Adrenal gland (tissue), 12 donors: ENCODE measurements around the gene HOXA5. TPM values are rescaled to one million over a fixed set of nuclear protein-coding genes. Genes with fewer than 3 reads are reported as not detected.

Source experiments
- DNase-seq, 7 donors: peaks; one replicate each; pipeline ENCODE4 v3.0.0-alpha.2; 2019 to 2020
- H3K27ac ChIP-seq, 5 donors: fragments of 200-600 bp; sonication (generic) in 4 of 5; 1 replicate in 3 of 5; 2 replicates in 2 of 5; pipeline versions ENCODE4 v1.5.1 to v1.8.0; 2016 to 2020; ENCODE audit warnings: mild to moderate bottlenecking in 1 of 5
- H3K27me3 ChIP-seq: fragments of 200-600 bp; 2 replicates; pipeline ENCODE4 v1.8.0; 2021
- H3K36me3 ChIP-seq, 2 donors: fragments of 200-600 bp; replicated peaks in 1 of 2; 1 replicate in 1 of 2; 2 replicates in 1 of 2; pipeline versions ENCODE4 v1.5.1 to v1.8.0; 2018 to 2022
- H3K4me1 ChIP-seq, 2 donors: fragments of 200-600 bp; replicated peaks in 1 of 2; 1 replicate in 1 of 2; 2 replicates in 1 of 2; pipeline versions ENCODE4 v1.5.1 to v1.8.0; 2018 to 2021
- H3K4me3 ChIP-seq, 4 donors: fragments of 200-600 bp; sonication (generic) in 3 of 4; one replicate each; pipeline ENCODE4 v1.5.1; 2016 to 2018
- H3K9me3 ChIP-seq, 3 donors: fragments of 200-600 bp; sonication (generic) in 1 of 3; replicated peaks in 1 of 3; 1 replicate in 2 of 3; 2 replicates in 1 of 3; pipeline versions ENCODE4 v1.5.1 to v1.8.0; 2016 to 2021
- CTCF ChIP-seq, 6 experiments: fragments of 450-650 bp in 4 of 6; fragments of 200-600 bp in 2 of 6; sonication (generic) in 1 of 6; IDR thresholded peaks; 1 replicate in 5 of 6; 2 replicates in 1 of 6; pipeline versions ENCODE4 v1.5.1 to v1.8.0; 2016 to 2021; ENCODE audit warnings: antibody characterized with exemption in 6 of 6, mild to moderate bottlenecking in 2 of 6, moderate library complexity in 1 of 6
- POLR2A ChIP-seq, 2 donors: fragments of 450-650 bp; IDR thresholded peaks; one replicate each; pipeline ENCODE4 v1.6.1; 2017; ENCODE audit warnings: antibody characterized with exemption in 2 of 2, mild to moderate bottlenecking in 2 of 2, moderate library complexity in 1 of 2
- WGBS, 4 donors: extraction: QIAGEN DNeasy Blood & Tissue Kit in 2 of 4; methylation state at CpG; one replicate each; pipeline versions ENCODE4 v1.1.5 to v1.1.7; 2013 to 2017; 5-methylcytosine and 5-hydroxymethylcytosine counted together
- intact Hi-C, 2 donors: fragments of 100-400 bp; cut with DNase I; formaldehyde crosslinking; loops; one replicate each; pipeline versions ENCODE4 v1.14.1 to v1.15.0; 2022 to 2023
- polyA plus RNA-seq, 3 donors: library from polyadenylated mRNA; stranded (reverse); fragments of 200-250 nt in 2 of 3; fragments of 350-450 nt in 1 of 3; fragmentation: Illumina TruSeq in 1 of 3; extraction: RNeasy Lipid Tissue Mini Kit (QIAGEN cat#74804) in 1 of 3; gene quantifications; one replicate each; pipeline ENCODE4 v1.2.3, GENCODE V29; 2013 to 2014
- total RNA-seq, 9 donors: library from RNA; depleted of rRNA in 4 of 9; stranded (reverse); fragments of >200 nt in 4 of 9; fragments of 120-200 nt in 1 of 9; fragmentation: NEBNext Ultra II Directional in 1 of 9; extraction: Animal tissue kit (Norgen Biotek cat#: 25700) in 1 of 9; gene quantifications; one replicate each; pipeline versions ENCODE4 v1.1.0 to v1.2.4, GENCODE V29; 2013 to 2023
- donor health status: healthy with polysubstance abuse.
- donor health status: Bipolar disorder and iron deficiency.
- donor health status: DM: yes; HTN: yes; CAD: no.
- donor health status: DM: no; HTN: no; CAD: no.
- donor health status: DM: no; HTN: no; CAD: no.
- donor health status: DM: yes; HTN: yes; CAD: no.

HOXA5 gene
- total and polyA plus RNA-seq, 12 donors: 21.8 to 132 (median 57.0) TPM

- 20 to 32% (median 21%) methylated on average over 17 to 27 of the region's 27 CpGs for WGBS, 4 donors
- intact Hi-C loops: loop anchor here (5.0 to 10.0 kb wide), 4 partner anchors 786 to 1276 kb away; no protein-coding TSS in a partner anchor
- peak overlapping the region in 2 of 4 donors; percentile 52 to 75 for H3K4me3 ChIP-seq
Observed at GRCh38 chr7:27161214-27161720, 17.8 kb upstream of the HOXA5 start.

GRCh38 chr7:27160546-27161213 lies 17.2 kb upstream of the HOXA5 start:
- peak overlapping the region in 3 of 4 donors; percentile 2 to 75 (median 52) for H3K4me3 ChIP-seq
- intact Hi-C loops: loop anchor here (5.0 to 10.0 kb wide), 4 partner anchors 786 to 1276 kb away; no protein-coding TSS in a partner anchor
- H3K36me3 ChIP-seq: no peaks in the 10 kb centered on the region
- H3K4me1 ChIP-seq: peaks cover 5 to 25% of the 10 kb centered on the region in 2 donors
- whole genome bisulfite sequencing, 4 donors: 2 to 11% (median 3%) methylated on average over 10 to 54 of the region's 54 CpGs
- H3K9me3 ChIP-seq: no peaks in the 10 kb centered on the region
- peaks cover 12% of the 10 kb centered on the region for H3K27me3 ChIP-seq
- TF ChIP-seq POLR2A (IDR thresholded peaks at IDR 0.05) (peak in 1 of 2 donors; percentile 58), CTCF (IDR thresholded peaks at IDR 0.05) (peak; percentile 98 to 100 (median 99))
- H3K27ac ChIP-seq: peak overlapping the region in 4 of 5 donors; percentile 52 to 88 (median 74)
- peak; percentile 86 to 96 (median 93) for DNase-seq

More at GRCh38 chr7:27161214-27161720, 17.8 kb upstream of the HOXA5 start:
- no peak for TF ChIP-seq POLR2A (IDR thresholded peaks at IDR 0.05)
- no peak for TF ChIP-seq CTCF (IDR thresholded peaks at IDR 0.05)
- peak in 3 of 7 donors; percentile 27 to 48 (median 31) for DNase-seq
- H3K27me3 ChIP-seq: peaks cover 17% of the 10 kb centered on the region
- H3K27ac ChIP-seq: peak overlapping the region in 3 of 5 donors; percentile 63 to 88 (median 85)
- peaks cover 4 to 24% of the 10 kb centered on the region in 2 donors for H3K4me1 ChIP-seq
- no peaks in the 10 kb centered on the region for H3K36me3 ChIP-seq
- H3K9me3 ChIP-seq: no peaks in the 10 kb centered on the region

GRCh38 chr7:27160145-27160545 lies 16.7 kb upstream of the HOXA5 start:
- peaks cover 7% of the 10 kb centered on the region for H3K27me3 ChIP-seq
- H3K9me3 ChIP-seq: no peaks in the 10 kb centered on the region
- H3K27ac ChIP-seq: peak overlapping the region in 4 of 5 donors; percentile 52 to 88 (median 74)
- 71 to 79% (median 75%) methylated on average over 23 of the region's 23 CpGs for WGBS, 4 donors
- peaks cover 10 to 27% of the 10 kb centered on the region in 2 donors for H3K4me1 ChIP-seq
- peak in 2 of 7 donors; percentile 17 to 28 for DNase-seq
- TF ChIP-seq CTCF (IDR thresholded peaks at IDR 0.05): no peak
- no peak for TF ChIP-seq POLR2A (IDR thresholded peaks at IDR 0.05)
- H3K36me3 ChIP-seq: no peaks in the 10 kb centered on the region
- peak overlapping the region in 3 of 4 donors; percentile 2 to 75 (median 52) for H3K4me3 ChIP-seq
- intact Hi-C loops: loop anchor here (5.0 to 10.0 kb wide), 4 partner anchors 785 to 1275 kb away; no protein-coding TSS in a partner anchor
